Measurements from ENCODE around the gene COQ7. TPM values are rescaled to one million over a fixed set of nuclear protein-coding genes. Genes with fewer than 3 reads are reported as not detected.

Gene COQ7
- total RNA-seq, 1 experiment from 2014 or later, result 26.6 TPM

DNA sequence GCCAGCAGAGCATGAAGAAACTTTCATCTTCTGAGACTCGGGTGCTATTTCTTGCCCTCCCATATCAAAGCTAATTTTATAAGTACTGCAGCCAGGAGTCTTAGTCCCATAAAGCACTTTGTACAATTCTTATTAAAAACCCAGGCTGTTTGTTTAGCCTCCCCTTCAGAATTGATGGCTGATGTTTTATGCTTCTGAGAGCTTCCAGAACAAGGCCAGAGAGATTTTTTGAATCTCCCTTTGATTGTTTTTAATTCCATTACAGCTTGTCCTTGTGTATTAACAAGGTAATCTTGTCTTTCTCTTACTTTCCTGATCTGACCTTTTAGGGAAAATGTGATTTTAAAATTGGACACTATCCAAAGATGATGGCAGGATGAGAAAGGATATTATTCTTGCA is 16.3 kb downstream of the COQ7 start:
- no peaks in the 10 kb centered on the region for H3K27me3 ChIP-seq (ENCODE audit: insufficient read depth, low read length)
- H3K27ac ChIP-seq (ENCODE audit: low read depth, low read length), result no peak overlapping the region
- intact Hi-C loops (cut with micrococcal nuclease), result loop anchor here (10.0 kb wide), 1 partner anchor 801 kb away; the partner anchor contains the start of gene GPRC5B
- H3K9ac ChIP-seq (ENCODE audit: low read length), result no peak overlapping the region
- no peak overlapping the region for H3K4me3 ChIP-seq (replicated peaks in 1 of 2; ENCODE audit: low read depth in 1 of 2, low read length in 2 of 2)
- H3K36me3 ChIP-seq (ENCODE audit: control insufficient read depth in 1 of 2, insufficient read depth in 2 of 2, low read length in 2 of 2), result no peaks in the 10 kb centered on the region
- CTCF ChIA-PET, result interaction anchor here (0.7 to 4.2 kb wide), 2 partner anchors 95 to 350 kb away, joined by 3 to 55 read pairs; no protein-coding TSS in a partner anchor
- H3K4me1 ChIP-seq (ENCODE audit: control insufficient read depth in 1 of 2, insufficient read depth in 2 of 2, low read length in 2 of 2), result peaks cover 9 to 23% of the 10 kb centered on the region in 2 experiments
- no peaks in the 10 kb centered on the region for H3K9me3 ChIP-seq (ENCODE audit: control insufficient read depth in 1 of 2, insufficient read depth in 1 of 2, low read depth in 1 of 2, low read length in 2 of 2)
- BruUV-seq (replicated peaks), result no TSS peak
- POLR2A ChIA-PET, result interaction anchor here (0.9 kb wide), 1 partner anchor 55 kb away, joined by 3 read pairs; no protein-coding TSS in a partner anchor
- H3K4me2 ChIP-seq (ENCODE audit: low read length), result no peak overlapping the region
- ATAC-seq, result no peak
- TF ChIP-seq RAD21 (IDR thresholded peaks at IDR 0.05; ENCODE audit: low read depth), result no peak
- TF ChIP-seq ZFX (IDR thresholded peaks at IDR 0.05), result no peak
- no peak for TF ChIP-seq JUND (IDR thresholded peaks at IDR 0.05)
- TF ChIP-seq FOSL1 (IDR thresholded peaks at IDR 0.05; ENCODE audit: low read depth), result no peak
- TF ChIP-seq ZNF274 (IDR thresholded peaks at IDR 0.05; ENCODE audit: low read depth, low read length), result no peak
- no peak for TF ChIP-seq TCF7L2 (IDR thresholded peaks at IDR 0.05; ENCODE audit: borderline replicate concordance, extremely low read depth, insufficient read depth, insufficient read length)
- RAD21 ChIA-PET (ENCODE audit: low non-redundant PET in 1 of 2, low total read pairs in 2 of 2, uncharacterized antibody in 2 of 2, unreplicated experiment in 2 of 2), result no interaction called here
- H3K9me2 ChIP-seq (ENCODE audit: insufficient read depth), result no peaks in the 10 kb centered on the region
- DNase-seq (ENCODE audit: low read depth, low spot score), result no peak
- H2AFZ ChIP-seq (ENCODE audit: low read depth, low read length, poor library complexity, severe bottlenecking), result no peak overlapping the region
- no peaks in the 10 kb centered on the region for H4K20me1 ChIP-seq (ENCODE audit: insufficient read depth)
- no peaks in the 10 kb centered on the region for H3K79me2 ChIP-seq (ENCODE audit: insufficient read depth, low read length)

DNA sequence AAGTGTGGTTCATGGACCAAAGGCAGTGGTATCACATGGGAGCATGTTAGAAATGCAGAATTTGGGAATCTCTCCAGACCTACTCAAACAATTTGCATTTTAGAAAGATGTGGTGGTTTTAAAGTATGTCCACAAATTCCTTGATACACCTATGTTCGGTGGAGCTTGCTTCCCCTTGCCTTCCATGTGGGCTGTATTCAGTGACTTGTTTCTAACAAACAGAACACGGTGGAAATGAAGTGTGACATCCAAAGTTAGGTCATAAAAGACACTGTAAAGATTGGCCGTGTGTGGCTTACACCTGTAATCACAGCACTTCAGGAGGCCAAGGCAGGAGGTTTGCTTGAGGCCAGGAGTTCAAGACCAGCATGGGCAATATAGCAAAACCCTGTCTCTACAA is 16.7 kb downstream of the COQ7 start:
- POLR2A ChIA-PET, result interaction anchor here (0.9 kb wide), 1 partner anchor 54 kb away, joined by 3 read pairs; no protein-coding TSS in a partner anchor
- H3K27ac ChIP-seq (ENCODE audit: low read depth, low read length), result no peak overlapping the region
- H3K27me3 ChIP-seq (ENCODE audit: insufficient read depth, low read length), result no peaks in the 10 kb centered on the region
- no peak overlapping the region for H3K4me3 ChIP-seq (replicated peaks in 1 of 2; ENCODE audit: low read depth in 1 of 2, low read length in 2 of 2)
- no peaks in the 10 kb centered on the region for H3K79me2 ChIP-seq (ENCODE audit: insufficient read depth, low read length)
- H3K9me2 ChIP-seq (ENCODE audit: insufficient read depth), result no peaks in the 10 kb centered on the region
- no peaks in the 10 kb centered on the region for H3K9me3 ChIP-seq (ENCODE audit: control insufficient read depth in 1 of 2, insufficient read depth in 1 of 2, low read depth in 1 of 2, low read length in 2 of 2)
- no peak for DNase-seq (ENCODE audit: low read depth, low spot score)
- intact Hi-C loops (cut with micrococcal nuclease), result loop anchor here (10.0 kb wide), 1 partner anchor 801 kb away; the partner anchor contains the start of gene GPRC5B
- BruUV-seq (replicated peaks), result no TSS peak
- TF ChIP-seq TCF7L2 (IDR thresholded peaks at IDR 0.05; ENCODE audit: borderline replicate concordance, extremely low read depth, insufficient read depth, insufficient read length), result no peak
- TF ChIP-seq FOSL1 (IDR thresholded peaks at IDR 0.05; ENCODE audit: low read depth), result no peak
- no peak for TF ChIP-seq CBX3 (IDR thresholded peaks at IDR 0.05; ENCODE audit: low read depth)
- TF ChIP-seq, protein P1, sequence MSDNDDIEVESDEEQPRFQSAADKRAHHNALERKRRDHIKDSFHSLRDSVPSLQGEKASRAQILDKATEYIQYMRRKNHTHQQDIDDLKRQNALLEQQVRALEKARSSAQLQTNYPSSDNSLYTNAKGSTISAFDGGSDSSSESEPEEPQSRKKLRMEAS (IDR thresholded peaks at IDR 0.05), result no peak
- TF ChIP-seq SRF (IDR thresholded peaks at IDR 0.05; ENCODE audit: low read depth), result no peak
- no peak for TF ChIP-seq JUND (IDR thresholded peaks at IDR 0.05)
- no peak for TF ChIP-seq POLR2A (IDR thresholded peaks at IDR 0.05; ENCODE audit: borderline replicate concordance, extremely low read depth, insufficient read depth, insufficient read length)
- no peak overlapping the region for H3K9ac ChIP-seq (ENCODE audit: low read length)
- RAD21 ChIA-PET (ENCODE audit: low non-redundant PET in 1 of 2, low total read pairs in 2 of 2, uncharacterized antibody in 2 of 2, unreplicated experiment in 2 of 2), result no interaction called here
- no peaks in the 10 kb centered on the region for H3K36me3 ChIP-seq (ENCODE audit: control insufficient read depth in 1 of 2, insufficient read depth in 2 of 2, low read length in 2 of 2)
- CTCF ChIA-PET, result interaction anchor here (0.8 to 4.2 kb wide), 2 partner anchors 94 to 101 kb away, joined by 3 to 55 read pairs; no protein-coding TSS in a partner anchor
- H3K4me1 ChIP-seq (ENCODE audit: control insufficient read depth in 1 of 2, insufficient read depth in 2 of 2, low read length in 2 of 2), result peaks cover 9 to 23% of the 10 kb centered on the region in 2 experiments
- no peak for ATAC-seq
- H4K20me1 ChIP-seq (ENCODE audit: insufficient read depth), result no peaks in the 10 kb centered on the region
- H3K4me2 ChIP-seq (ENCODE audit: low read length), result no peak overlapping the region
- no peak overlapping the region for H2AFZ ChIP-seq (ENCODE audit: low read depth, low read length, poor library complexity, severe bottlenecking)
